ENCODE measurements around the gene MAEA. TPM values are rescaled to one million over a fixed set of nuclear protein-coding genes. Genes with fewer than 3 reads are reported as not detected.
A peak's percentile ranks its signal among the peaks of the same experiment; 100 is the strongest.

Gene MAEA
- total RNA-seq, 1 donor from 2014 or later, result 103 TPM

DNA sequence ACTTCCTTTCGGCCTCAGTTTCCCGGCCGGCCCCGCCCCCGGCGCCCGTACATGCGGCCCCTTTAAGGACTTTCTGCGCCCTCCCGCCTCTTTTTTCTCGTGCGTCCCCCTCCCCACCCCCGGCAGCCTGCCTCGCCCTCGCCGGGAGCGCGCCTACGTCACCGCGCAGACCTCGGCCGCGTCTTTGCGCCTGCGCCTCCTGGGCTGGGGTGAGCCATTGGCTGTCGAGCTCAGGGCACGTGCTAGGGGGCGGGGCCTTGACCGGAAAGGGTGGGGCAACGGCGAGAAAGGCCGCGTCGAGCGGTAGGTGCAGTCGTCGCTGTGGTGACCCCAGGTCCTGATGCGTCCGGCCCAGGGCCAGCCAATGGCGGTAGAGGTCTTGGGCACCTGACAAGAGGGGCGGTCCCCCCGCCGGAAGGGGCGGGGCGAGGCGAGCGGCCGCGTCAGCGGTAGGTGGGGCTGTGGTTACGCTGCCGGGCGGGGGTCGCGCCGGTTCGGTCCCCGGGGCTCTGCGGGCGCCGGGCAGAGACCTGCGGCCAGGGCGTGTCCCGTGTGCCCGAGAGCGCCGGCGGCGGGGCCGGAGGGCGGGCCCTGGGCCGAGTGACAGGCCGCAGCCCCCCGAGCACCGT is 57.2 kb downstream of the MAEA start, which contains the start of gene UVSSA:
TSS of gene UVSSA (plus strand) at position 428 of the 629 bp plus-strand sequence. CDS start 884 bp downstream, outside the sequence.
- H3K4me1 ChIP-seq, result peaks cover 40% of the 10 kb centered on the region
- intact Hi-C loops (cut with DNase I), result loop anchor here (1.0 kb wide), 1 partner anchor 99 kb away; no protein-coding TSS in a partner anchor
- H3K27me3 ChIP-seq, result no peaks in the 10 kb centered on the region
- H3K36me3 ChIP-seq, result peaks cover 0 to 13% of the 10 kb centered on the region in 2 donors
- TF ChIP-seq POLR2AphosphoS5 (IDR thresholded peaks at IDR 0.05; ENCODE audit: insufficient read depth in 1 of 2, low read depth in 1 of 2), result peak; percentile 83 to 95
- TF ChIP-seq POLR2A (IDR thresholded peaks at IDR 0.05), result peak in 1 of 2 donors; percentile 96
- TF ChIP-seq, protein P1, sequence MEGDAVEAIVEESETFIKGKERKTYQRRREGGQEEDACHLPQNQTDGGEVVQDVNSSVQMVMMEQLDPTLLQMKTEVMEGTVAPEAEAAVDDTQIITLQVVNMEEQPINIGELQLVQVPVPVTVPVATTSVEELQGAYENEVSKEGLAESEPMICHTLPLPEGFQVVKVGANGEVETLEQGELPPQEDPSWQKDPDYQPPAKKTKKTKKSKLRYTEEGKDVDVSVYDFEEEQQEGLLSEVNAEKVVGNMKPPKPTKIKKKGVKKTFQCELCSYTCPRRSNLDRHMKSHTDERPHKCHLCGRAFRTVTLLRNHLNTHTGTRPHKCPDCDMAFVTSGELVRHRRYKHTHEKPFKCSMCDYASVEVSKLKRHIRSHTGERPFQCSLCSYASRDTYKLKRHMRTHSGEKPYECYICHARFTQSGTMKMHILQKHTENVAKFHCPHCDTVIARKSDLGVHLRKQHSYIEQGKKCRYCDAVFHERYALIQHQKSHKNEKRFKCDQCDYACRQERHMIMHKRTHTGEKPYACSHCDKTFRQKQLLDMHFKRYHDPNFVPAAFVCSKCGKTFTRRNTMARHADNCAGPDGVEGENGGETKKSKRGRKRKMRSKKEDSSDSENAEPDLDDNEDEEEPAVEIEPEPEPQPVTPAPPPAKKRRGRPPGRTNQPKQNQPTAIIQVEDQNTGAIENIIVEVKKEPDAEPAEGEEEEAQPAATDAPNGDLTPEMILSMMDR (IDR thresholded peaks at IDR 0.05), result peak in 1 of 3 experiments; percentile 1
- H3K4me3 ChIP-seq, result peak within 1 kb of the TSS; percentile 76 to 96
- H3K9me3 ChIP-seq, result no peaks in the 10 kb centered on the region
- H3K27ac ChIP-seq, result peak within 1 kb of the TSS; percentile 94
- DNase-seq (ENCODE audit: extremely low spot score in 2 of 2), result peak; percentile 100

DNA sequence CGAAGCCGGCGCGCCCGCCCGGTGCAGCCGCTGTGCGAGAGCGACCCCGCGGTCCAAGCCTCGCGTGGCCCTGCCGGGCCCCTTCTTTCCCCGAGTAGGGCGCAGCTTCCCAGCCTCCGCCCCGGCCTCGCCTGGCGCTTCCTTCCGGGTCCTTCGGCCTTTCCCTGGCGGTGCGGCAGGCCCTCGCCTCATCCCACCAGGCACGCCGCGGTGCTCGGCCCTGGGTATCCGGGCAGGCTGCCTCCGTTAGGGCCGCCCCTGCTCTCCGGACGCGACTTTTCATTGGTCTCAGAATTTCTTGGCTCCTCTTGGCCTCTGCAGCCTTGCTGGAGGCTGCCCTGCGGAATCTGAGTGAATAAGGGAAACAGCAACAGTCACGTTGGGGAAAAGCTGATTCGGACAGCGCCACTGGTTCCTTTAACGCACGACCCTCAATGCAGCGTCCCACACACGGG is 57.7 kb downstream of the MAEA start:
- DNase-seq (ENCODE audit: extremely low spot score in 2 of 2), result no peak
- TF ChIP-seq POLR2AphosphoS5 (IDR thresholded peaks at IDR 0.05; ENCODE audit: insufficient read depth in 1 of 2, low read depth in 1 of 2) (no peak), POLR2A (IDR thresholded peaks at IDR 0.05) (no peak)
- TF ChIP-seq, protein P1 (IDR thresholded peaks at IDR 0.05), result no peak
- Histone ChIP-seq H3K9me3 (no peaks in the 10 kb centered on the region), H3K4me3 (peak overlapping the region; percentile 76 to 96), H3K36me3 (peaks cover 0 to 13% of the 10 kb centered on the region in 2 donors), H3K27me3 (no peaks in the 10 kb centered on the region), H3K4me1 (peaks cover 41% of the 10 kb centered on the region), H3K27ac (peak overlapping the region; percentile 94)
- intact Hi-C loops (cut with DNase I), result loop anchor here (1.0 kb wide), 1 partner anchor 99 kb away; no protein-coding TSS in a partner anchor

DNA sequence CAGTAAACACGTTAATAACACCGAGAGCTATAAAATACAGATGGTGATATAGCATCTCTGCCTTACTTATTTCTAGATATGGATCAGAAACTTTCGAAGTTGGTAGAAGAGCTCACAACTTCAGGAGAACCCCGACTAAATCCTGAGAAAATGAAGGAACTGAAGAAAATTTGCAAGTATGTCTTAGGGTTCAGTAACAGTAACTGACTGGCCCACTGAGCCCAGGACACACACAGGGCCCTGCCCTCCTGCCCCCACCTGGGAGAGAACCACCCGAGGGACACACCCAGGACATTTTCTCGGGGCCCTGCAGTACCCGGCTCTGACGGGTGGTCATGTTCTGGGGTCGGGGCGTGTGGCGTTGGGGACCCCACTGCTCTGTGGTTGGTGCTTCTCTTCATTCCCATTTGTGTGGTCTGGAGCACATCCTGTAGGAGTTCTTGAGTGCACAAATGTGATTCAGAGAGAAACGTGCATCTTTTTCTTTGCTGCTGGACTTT is 58.4 kb downstream of the MAEA start:
- H3K4me3 ChIP-seq, result peak overlapping the region; percentile 76 to 96
- TF ChIP-seq, protein P1 (IDR thresholded peaks at IDR 0.05), result no peak
- TF ChIP-seq POLR2AphosphoS5 (IDR thresholded peaks at IDR 0.05; ENCODE audit: insufficient read depth in 1 of 2, low read depth in 1 of 2) (no peak), POLR2A (IDR thresholded peaks at IDR 0.05) (no peak)
- peaks cover 41% of the 10 kb centered on the region for H3K4me1 ChIP-seq
- DNase-seq (ENCODE audit: extremely low spot score in 2 of 2), result no peak
- peaks cover 0 to 13% of the 10 kb centered on the region in 2 donors for H3K36me3 ChIP-seq
- no peaks in the 10 kb centered on the region for H3K9me3 ChIP-seq
- intact Hi-C loops (cut with DNase I), result no loop called here
- H3K27me3 ChIP-seq, result no peaks in the 10 kb centered on the region
- peak overlapping the region; percentile 94 for H3K27ac ChIP-seq

DNA sequence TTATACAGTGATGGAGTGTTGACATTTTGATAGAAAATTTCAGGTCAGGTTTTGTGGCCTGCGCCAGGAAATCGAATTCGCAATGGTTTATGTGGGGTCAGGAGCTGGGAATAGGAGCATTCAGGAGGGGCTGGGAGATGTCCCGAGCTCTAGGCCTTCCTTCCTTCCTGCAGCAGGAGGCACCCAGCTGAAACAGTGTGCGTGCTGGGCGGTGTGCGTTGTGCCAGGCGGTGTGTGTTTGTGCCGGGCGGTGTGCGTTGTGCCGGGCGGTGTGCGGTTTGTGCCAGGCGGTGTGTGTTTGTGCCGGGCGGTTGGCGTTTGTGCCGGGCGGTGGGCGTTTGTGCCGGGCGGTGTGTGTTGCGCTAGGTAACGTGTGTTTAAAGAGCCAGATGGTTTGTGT is 59.1 kb downstream of the MAEA start:
- H3K9me3 ChIP-seq, result no peaks in the 10 kb centered on the region
- TF ChIP-seq, protein P1 (IDR thresholded peaks at IDR 0.05), result no peak
- TF ChIP-seq POLR2A (IDR thresholded peaks at IDR 0.05) (no peak), POLR2AphosphoS5 (IDR thresholded peaks at IDR 0.05; ENCODE audit: insufficient read depth in 1 of 2, low read depth in 1 of 2) (no peak)
- peaks cover 41% of the 10 kb centered on the region for H3K4me1 ChIP-seq
- no peak overlapping the region for H3K27ac ChIP-seq
- no peaks in the 10 kb centered on the region for H3K27me3 ChIP-seq
- DNase-seq (ENCODE audit: extremely low spot score in 2 of 2), result no peak
- H3K4me3 ChIP-seq, result no peak overlapping the region
- H3K36me3 ChIP-seq, result peaks cover 0 to 13% of the 10 kb centered on the region in 2 donors
- intact Hi-C loops (cut with DNase I), result no loop called here
